ENCODE results near the gene LNPK.
"Not testable (repeated sequence)": the region's sequence is repeated elsewhere in the genome, so short reads cannot be mapped to it uniquely, and the experiment has no call there.

The LNPK gene

GRCh38 chr2:175966839-175967238, 35.2 kb downstream of the LNPK start:
- no peak for DNase-seq (ENCODE audit: low spot score)

- no peak for DNase-seq (ENCODE audit: low spot score)
Observed at GRCh38 chr2:175965773-175966172, 36.3 kb downstream of the LNPK start.

- DNase-seq (ENCODE audit: low spot score) = no peak
Observed at GRCh38 chr2:175964195-175964594, 37.9 kb downstream of the LNPK start.

GRCh38 chr2:175963171-175963570, 38.9 kb downstream of the LNPK start:
- DNase-seq (ENCODE audit: low spot score) = not testable (repeated sequence)

- DNase-seq (ENCODE audit: low spot score) = no peak
Observed at GRCh38 chr2:175957845-175958244, 44.2 kb downstream of the LNPK start.

- DNase-seq (ENCODE audit: low spot score) = no peak
Observed at GRCh38 chr2:175955136-175955535, 46.9 kb downstream of the LNPK start.

- DNase-seq (ENCODE audit: low spot score) = no peak
Observed at GRCh38 chr2:175950512-175950911, 51.6 kb downstream of the LNPK start.

- DNase-seq (ENCODE audit: low spot score) = no peak
Observed at GRCh38 chr2:175948191-175948590, 53.9 kb downstream of the LNPK start.

GRCh38 chr2:175947073-175947472, 55.0 kb downstream of the LNPK start:
- DNase-seq (ENCODE audit: low spot score) = no peak

GRCh38 chr2:175941699-175942098, 60.4 kb downstream of the LNPK start:
- no peak for DNase-seq (ENCODE audit: low spot score)

- DNase-seq (ENCODE audit: low spot score) = no peak
Observed at GRCh38 chr2:175937216-175937615, 64.9 kb downstream of the LNPK start.

GRCh38 chr2:175935289-175936181, 66.5 kb downstream of the LNPK start:
- DNase-seq (ENCODE audit: low spot score) = no peak

GRCh38 chr2:175932675-175933074, 69.4 kb downstream of the LNPK start:
- DNase-seq (ENCODE audit: low spot score) = no peak

- no peak for DNase-seq (ENCODE audit: low spot score)
Observed at GRCh38 chr2:175931805-175932204, 70.3 kb downstream of the LNPK start.

GRCh38 chr2:175930504-175930903, 71.6 kb downstream of the LNPK start:
- no peak for DNase-seq (ENCODE audit: low spot score)

GRCh38 chr2:175929850-175930249, 72.2 kb downstream of the LNPK start:
- no peak for DNase-seq (ENCODE audit: low spot score)

- DNase-seq (ENCODE audit: low spot score) = no peak
Observed at GRCh38 chr2:175926272-175926671, 75.8 kb downstream of the LNPK start.

- no peak for DNase-seq (ENCODE audit: low spot score)
Observed at GRCh38 chr2:175922160-175922559, 79.9 kb downstream of the LNPK start.

- DNase-seq (ENCODE audit: low spot score) = no peak
Observed at GRCh38 chr2:175918935-175919334, 83.1 kb downstream of the LNPK start.

- DNase-seq (ENCODE audit: low spot score) = no peak
Observed at GRCh38 chr2:175914846-175915245, 87.2 kb downstream of the LNPK start.

- not testable (repeated sequence) for DNase-seq (ENCODE audit: low spot score)
Observed at GRCh38 chr2:175913849-175914743, 88.0 kb downstream of the LNPK start.

GRCh38 chr2:175913267-175913666, 88.8 kb downstream of the LNPK start:
- not testable (repeated sequence) for DNase-seq (ENCODE audit: low spot score)

GRCh38 chr2:175904035-175904434, 98.0 kb downstream of the LNPK start:
- no peak for DNase-seq (ENCODE audit: low spot score)

Data from CD4-positive, alpha-beta T cell treated with Interleukin-6 at 100 ng/mL for 8 hours (primary cell).